GM13977 (cell line): ENCODE data around the gene JAKMIP1.

Experiments used
- DNase-seq: peaks from one replicate; pipeline ENCODE4 v3.0.0; 2012; ENCODE audit warnings: low spot score
- in situ Hi-C: fragments of 300-500 bp; cut with MboI; formaldehyde crosslinking; loops from one replicate; pipeline ENCODE4 v1.12.0; 2022; ENCODE audit warnings: low sequenced_read_pairs, low pct_unique_long_range_greater_than_20kb, mixed read lengths, inconsistent platforms; ENCODE audit not compliant: unreplicated experiment
- TF ChIP-seq, protein P1 (sequence below): IDR thresholded peaks from 2 replicates; pipeline ENCODE4 v1.5.1; 2012; ENCODE audit warnings: mild to moderate bottlenecking, control low read depth; ENCODE audit not compliant: insufficient read depth; ENCODE audit errors: extremely low read depth, missing control alignments

The JAKMIP1 gene

DNA sequence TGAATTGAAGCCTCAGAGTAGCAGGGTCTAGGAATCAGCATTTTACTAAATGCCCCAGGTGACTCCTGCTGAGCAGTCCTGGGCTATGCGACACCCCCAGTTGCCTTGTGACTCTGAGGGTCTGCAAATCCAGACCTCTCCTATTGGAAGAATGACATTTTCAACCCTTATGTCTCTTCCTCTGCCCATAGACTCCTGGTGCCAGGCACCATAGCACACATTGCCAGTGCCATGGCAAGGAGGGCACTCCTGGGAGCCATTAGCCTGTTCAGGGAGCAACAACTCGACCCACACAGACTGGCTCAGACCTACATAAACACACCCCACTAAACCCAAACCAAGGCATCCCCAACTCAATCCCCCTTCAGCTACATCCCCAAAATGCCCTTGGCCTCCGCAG, 3.7 kb upstream of the JAKMIP1 start:
- TF ChIP-seq, protein P1, sequence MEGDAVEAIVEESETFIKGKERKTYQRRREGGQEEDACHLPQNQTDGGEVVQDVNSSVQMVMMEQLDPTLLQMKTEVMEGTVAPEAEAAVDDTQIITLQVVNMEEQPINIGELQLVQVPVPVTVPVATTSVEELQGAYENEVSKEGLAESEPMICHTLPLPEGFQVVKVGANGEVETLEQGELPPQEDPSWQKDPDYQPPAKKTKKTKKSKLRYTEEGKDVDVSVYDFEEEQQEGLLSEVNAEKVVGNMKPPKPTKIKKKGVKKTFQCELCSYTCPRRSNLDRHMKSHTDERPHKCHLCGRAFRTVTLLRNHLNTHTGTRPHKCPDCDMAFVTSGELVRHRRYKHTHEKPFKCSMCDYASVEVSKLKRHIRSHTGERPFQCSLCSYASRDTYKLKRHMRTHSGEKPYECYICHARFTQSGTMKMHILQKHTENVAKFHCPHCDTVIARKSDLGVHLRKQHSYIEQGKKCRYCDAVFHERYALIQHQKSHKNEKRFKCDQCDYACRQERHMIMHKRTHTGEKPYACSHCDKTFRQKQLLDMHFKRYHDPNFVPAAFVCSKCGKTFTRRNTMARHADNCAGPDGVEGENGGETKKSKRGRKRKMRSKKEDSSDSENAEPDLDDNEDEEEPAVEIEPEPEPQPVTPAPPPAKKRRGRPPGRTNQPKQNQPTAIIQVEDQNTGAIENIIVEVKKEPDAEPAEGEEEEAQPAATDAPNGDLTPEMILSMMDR, result no peak
- in situ Hi-C loops, result no loop called here
- DNase-seq, result no peak

DNA sequence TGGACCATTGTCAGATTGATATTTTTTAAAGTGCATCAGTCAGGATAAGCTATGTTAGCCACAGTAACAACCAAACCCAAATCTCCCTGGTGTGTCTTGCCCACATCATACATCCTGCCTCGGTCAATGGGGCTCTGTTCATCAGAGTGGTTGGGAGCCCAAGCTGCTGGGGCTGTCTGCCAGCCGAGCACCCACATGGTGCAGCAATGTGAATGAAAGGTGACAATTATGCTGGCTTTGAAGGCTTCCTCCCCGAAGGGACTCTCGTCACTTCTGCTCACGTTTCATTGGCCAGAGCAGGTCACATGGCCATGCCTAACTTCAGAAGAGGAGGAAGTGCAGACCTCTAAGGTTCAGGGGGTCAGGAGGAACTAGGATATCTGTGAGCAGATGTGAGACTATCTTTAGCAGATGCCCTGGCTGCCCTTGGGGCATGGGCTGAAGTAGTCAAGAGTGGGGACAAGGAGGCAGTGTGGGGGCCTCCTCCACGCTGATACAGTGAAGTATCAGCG, 1.3 kb upstream of the JAKMIP1 start:
- no peak for DNase-seq
- in situ Hi-C loops, result no loop called here
- TF ChIP-seq, protein P1, result no peak

DNA sequence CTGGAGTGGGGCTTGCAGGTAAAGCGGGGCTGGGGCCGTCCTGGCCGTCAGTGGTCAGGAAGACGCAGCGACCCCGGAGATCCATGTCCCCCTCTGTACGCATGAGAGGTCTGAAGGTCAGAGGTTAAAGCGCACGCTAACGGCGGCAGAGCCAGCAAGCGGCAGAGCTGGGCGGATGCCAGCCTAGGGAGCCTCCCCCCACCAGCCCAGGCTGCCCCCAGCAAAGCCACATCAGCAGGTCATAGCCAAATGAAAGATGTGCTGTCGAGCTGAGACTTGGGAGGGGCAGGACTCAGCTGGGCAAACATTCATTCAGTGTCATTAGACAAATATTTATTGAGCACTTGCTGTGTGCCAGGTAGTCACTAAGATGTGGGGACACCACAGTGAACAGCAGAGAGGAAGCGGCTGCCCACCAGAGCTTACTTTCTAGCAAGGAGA, 593 bp upstream of the JAKMIP1 start:
- TF ChIP-seq, protein P1, result no peak
- DNase-seq, result no peak
- in situ Hi-C loops, result no loop called here

DNA sequence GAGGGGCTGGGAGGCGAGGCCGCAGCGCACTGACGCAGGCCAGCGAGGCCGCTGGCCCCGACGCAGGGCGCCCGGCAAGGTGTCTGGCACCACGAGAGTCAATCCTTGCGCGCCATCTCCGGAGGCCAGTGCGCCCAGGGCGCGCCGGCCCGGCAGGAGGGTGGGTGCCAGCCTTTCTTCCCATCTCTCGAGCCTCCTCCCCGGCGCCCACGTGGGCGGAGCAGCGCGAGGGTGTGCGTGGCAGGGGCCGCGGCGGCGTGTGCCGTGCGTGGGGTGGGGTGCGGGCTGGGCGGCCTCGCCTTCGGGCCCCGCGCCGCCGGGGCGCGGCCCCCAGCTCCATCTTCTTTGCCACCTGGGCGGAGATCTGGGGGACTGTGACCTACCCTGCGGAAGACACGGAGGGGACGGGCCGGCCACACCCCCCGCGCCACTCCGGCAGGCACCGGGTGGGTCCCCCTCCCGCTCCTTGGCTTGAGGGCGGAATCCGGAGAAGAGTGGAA, 877 bp downstream of the JAKMIP1 start:
- TF ChIP-seq, protein P1, result no peak
- in situ Hi-C loops, result no loop called here
- DNase-seq, result peak; percentile 58

DNA sequence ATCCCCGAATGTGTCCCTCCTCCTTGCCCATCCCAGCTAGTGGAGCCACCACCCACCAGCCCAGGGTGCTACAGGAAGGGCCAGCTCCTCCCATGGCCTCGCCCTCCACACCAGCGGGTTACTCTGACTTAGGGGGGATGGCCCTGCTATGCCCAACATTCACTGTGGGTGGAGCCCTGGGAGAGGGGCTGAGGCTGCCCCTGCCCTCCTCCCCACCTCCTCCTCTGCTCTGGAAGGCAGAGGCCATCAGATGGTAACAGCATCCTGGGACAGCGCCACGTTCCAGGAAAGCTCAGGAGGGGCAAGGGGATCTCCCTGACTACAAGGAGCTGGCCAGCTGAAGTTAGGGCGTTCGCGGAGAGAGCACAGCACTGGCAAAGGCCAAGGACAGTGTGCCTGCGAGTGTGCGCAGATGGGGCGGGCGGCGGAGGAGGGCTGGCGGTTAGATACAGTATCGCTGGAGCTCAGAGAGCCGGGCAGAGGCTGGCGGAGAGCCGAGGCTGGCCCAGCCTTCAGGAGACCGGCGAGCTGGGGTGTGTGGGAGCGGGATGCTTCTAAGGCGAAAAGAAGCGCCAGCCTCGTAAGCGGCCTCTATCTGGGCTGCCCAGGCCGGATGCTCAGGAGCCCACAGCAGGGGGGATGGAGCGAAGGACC, 1.5 kb downstream of the JAKMIP1 start:
- TF ChIP-seq, protein P1, result no peak
- in situ Hi-C loops, result no loop called here

DNA sequence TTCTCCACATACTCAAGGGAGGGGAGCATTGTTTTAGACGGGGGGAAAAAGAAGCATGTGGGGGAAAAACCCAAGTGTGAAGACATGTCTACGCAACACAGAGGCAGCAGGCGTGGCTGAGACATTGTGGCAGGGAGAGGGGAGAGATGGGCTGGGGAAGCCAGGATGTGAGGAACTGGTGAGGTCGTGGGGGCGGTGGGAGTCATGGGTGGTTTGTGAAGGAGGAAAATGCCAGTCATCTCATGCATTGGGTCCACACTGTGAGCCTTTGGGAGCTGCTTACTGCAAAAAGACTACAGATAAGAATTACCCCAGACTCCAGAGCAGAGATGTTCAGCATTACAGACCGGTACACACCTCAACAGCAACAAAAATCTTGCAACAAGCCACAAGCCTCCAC, 2.1 kb downstream of the JAKMIP1 start:
- in situ Hi-C loops, result no loop called here
- TF ChIP-seq, protein P1, result no peak
- no peak for DNase-seq

More for the DNA sequence above, 1.5 kb downstream of the JAKMIP1 start:
- no peak for DNase-seq
